Measurements from ENCODE around the gene RIN3.

- no peak for TF ChIP-seq CTCF (IDR thresholded peaks at IDR 0.05)
- no peak for TF ChIP-seq POLR2A (IDR thresholded peaks at IDR 0.05)
- no peak for TF ChIP-seq POLR2AphosphoS5 (IDR thresholded peaks at IDR 0.05)
- TF ChIP-seq EP300 (IDR thresholded peaks at IDR 0.05): no peak
Observed at GRCh38 chr14:92496191-92496857, 17.3 kb upstream of the RIN3 start.

Measured in gastroesophageal sphincter (tissue), 3 donors.